ENCODE data around the gene SURF6. TPM values are rescaled to one million over a fixed set of nuclear protein-coding genes. Genes with fewer than 3 reads are reported as not detected.
"Not testable (repeated sequence)": the region's sequence is repeated elsewhere in the genome, so short reads cannot be mapped to it uniquely, and the experiment has no call there.

SURF6 gene
- total and polyA plus RNA-seq, 2 experiments from 2014 or later = 20.2 to 24.3 TPM

- H3K27me3 ChIP-seq = no peaks in the 10 kb centered on the region
- no peaks in the 10 kb centered on the region for H3K4me1 ChIP-seq (ENCODE audit: insufficient read depth)
- no peaks in the 10 kb centered on the region for H3K36me3 ChIP-seq (replicated peaks; ENCODE audit: insufficient read depth, low read depth)
- WGBS (ENCODE audit: low lambda C conversion rate, missing lambda C conversion rate) = 89% methylated on average over 3 of the region's 3 CpGs
- no peaks in the 10 kb centered on the region for H3K9me2 ChIP-seq (replicated peaks; ENCODE audit: insufficient read depth)
- no peak overlapping the region for H3K27ac ChIP-seq
- H3K4me2 ChIP-seq = no peak overlapping the region
- H3K79me2 ChIP-seq = peaks cover 7% of the 10 kb centered on the region
- no peak for TF ChIP-seq EZH2 (IDR thresholded peaks at IDR 0.05; ENCODE audit: borderline replicate concordance)
- TF ChIP-seq CTCF (IDR thresholded peaks at IDR 0.05; ENCODE audit: poor library complexity) = no peak
- TF ChIP-seq EZH2phosphoT487 (IDR thresholded peaks at IDR 0.05; ENCODE audit: low read depth, severe bottlenecking, unreplicated experiment) = no peak
- no peak for DNase-seq (ENCODE audit: low spot score)
- H3K4me3 ChIP-seq = no peak overlapping the region
- H3K9me3 ChIP-seq (ENCODE audit: low read depth) = no peaks in the 10 kb centered on the region
- H2AFZ ChIP-seq = no peak overlapping the region
- no peaks in the 10 kb centered on the region for H4K20me1 ChIP-seq (ENCODE audit: insufficient read depth, poor library complexity, severe bottlenecking)
These were observed 4.3 kb upstream of the SURF6 start for GRCh38 chr9:133340256-133340655.

- H3K9me3 ChIP-seq (ENCODE audit: low read depth) = no peaks in the 10 kb centered on the region
- 89% methylated on average over 5 of the region's 5 CpGs for WGBS (ENCODE audit: low lambda C conversion rate, missing lambda C conversion rate)
- peaks cover 5% of the 10 kb centered on the region for H3K4me1 ChIP-seq (ENCODE audit: insufficient read depth)
- H2AFZ ChIP-seq = no peak overlapping the region
- no peak overlapping the region for H3K4me3 ChIP-seq
- no peaks in the 10 kb centered on the region for H4K20me1 ChIP-seq (ENCODE audit: insufficient read depth, poor library complexity, severe bottlenecking)
- H3K27me3 ChIP-seq = no peaks in the 10 kb centered on the region
- H3K79me2 ChIP-seq = peaks cover 12% of the 10 kb centered on the region
- TF ChIP-seq EZH2phosphoT487 (IDR thresholded peaks at IDR 0.05; ENCODE audit: low read depth, severe bottlenecking, unreplicated experiment) (no peak), EZH2 (IDR thresholded peaks at IDR 0.05; ENCODE audit: borderline replicate concordance) (no peak), CTCF (IDR thresholded peaks at IDR 0.05; ENCODE audit: poor library complexity) (no peak)
- H3K27ac ChIP-seq = no peak overlapping the region
- H3K36me3 ChIP-seq (replicated peaks; ENCODE audit: insufficient read depth, low read depth) = no peaks in the 10 kb centered on the region
- no peak for DNase-seq (ENCODE audit: low spot score)
- no peaks in the 10 kb centered on the region for H3K9me2 ChIP-seq (replicated peaks; ENCODE audit: insufficient read depth)
- no peak overlapping the region for H3K4me2 ChIP-seq
These were observed 3.7 kb upstream of the SURF6 start for GRCh38 chr9:133339641-133340040.

- not testable (repeated sequence) for H3K9me2 ChIP-seq (replicated peaks; ENCODE audit: insufficient read depth); H3K27me3 ChIP-seq; H4K20me1 ChIP-seq (ENCODE audit: insufficient read depth, poor library complexity, severe bottlenecking); H3K4me1 ChIP-seq (ENCODE audit: insufficient read depth); H3K36me3 ChIP-seq (replicated peaks; ENCODE audit: insufficient read depth, low read depth); DNase-seq (ENCODE audit: low spot score); H2AFZ ChIP-seq; H3K9me3 ChIP-seq (ENCODE audit: low read depth)
- peaks cover 28% of the 10 kb centered on the region for H3K79me2 ChIP-seq
- peak overlapping the region; percentile 84 for H3K27ac ChIP-seq
- WGBS (ENCODE audit: low lambda C conversion rate, missing lambda C conversion rate) = 75% methylated on average over 11 of the region's 11 CpGs
- peak overlapping the region; percentile 94 for H3K4me3 ChIP-seq
- H3K4me2 ChIP-seq = peak overlapping the region; percentile 90
These were observed 1.1 kb downstream of the SURF6 start for GRCh38 chr9:133334888-133335287.

- Histone ChIP-seq H3K4me3 (no peak overlapping the region), H3K36me3 (replicated peaks; ENCODE audit: insufficient read depth, low read depth) (no peaks in the 10 kb centered on the region)
- 96% methylated on average over 6 of the region's 6 CpGs for WGBS (ENCODE audit: low lambda C conversion rate, missing lambda C conversion rate)
These were observed 1.8 kb downstream of the SURF6 start for GRCh38 chr9:133334161-133334560.

More at GRCh38 chr9:133334161-133334560, 1.8 kb downstream of the SURF6 start:
- Histone ChIP-seq H3K79me2 (peaks cover 28% of the 10 kb centered on the region), H3K27me3 (no peaks in the 10 kb centered on the region), H3K9me2 (replicated peaks; ENCODE audit: insufficient read depth) (no peaks in the 10 kb centered on the region), H4K20me1 (ENCODE audit: insufficient read depth, poor library complexity, severe bottlenecking) (no peaks in the 10 kb centered on the region), H3K4me2 (peak overlapping the region; percentile 90), H3K9me3 (ENCODE audit: low read depth) (no peaks in the 10 kb centered on the region), H3K27ac (peak overlapping the region; percentile 84), H2AFZ (no peak overlapping the region), H3K4me1 (ENCODE audit: insufficient read depth) (peaks cover 9% of the 10 kb centered on the region)
- peak; percentile 76 for DNase-seq (ENCODE audit: low spot score)
- TF ChIP-seq EZH2phosphoT487 (IDR thresholded peaks at IDR 0.05; ENCODE audit: low read depth, severe bottlenecking, unreplicated experiment) (no peak), EZH2 (IDR thresholded peaks at IDR 0.05; ENCODE audit: borderline replicate concordance) (no peak), CTCF (IDR thresholded peaks at IDR 0.05; ENCODE audit: poor library complexity) (no peak)
